Occipital lobe (tissue), 2 donors: ENCODE results near the gene DOHH. TPM values are rescaled to one million over a fixed set of nuclear protein-coding genes. Genes with fewer than 3 reads are reported as not detected.

Source experiments
- DNase-seq: peaks from one replicate; lab custom pipeline; 2025; lab: John Stamatoyannopoulos, UW
- total RNA-seq: library from RNA; depleted of rRNA; stranded (reverse); fragments of >200 nt; gene quantifications from one replicate; pipeline ENCODE4 v1.2.3, GENCODE V29; 2014

DOHH gene, protein sequence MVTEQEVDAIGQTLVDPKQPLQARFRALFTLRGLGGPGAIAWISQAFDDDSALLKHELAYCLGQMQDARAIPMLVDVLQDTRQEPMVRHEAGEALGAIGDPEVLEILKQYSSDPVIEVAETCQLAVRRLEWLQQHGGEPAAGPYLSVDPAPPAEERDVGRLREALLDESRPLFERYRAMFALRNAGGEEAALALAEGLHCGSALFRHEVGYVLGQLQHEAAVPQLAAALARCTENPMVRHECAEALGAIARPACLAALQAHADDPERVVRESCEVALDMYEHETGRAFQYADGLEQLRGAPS
- total RNA-seq, result 10.6 TPM

DNA sequence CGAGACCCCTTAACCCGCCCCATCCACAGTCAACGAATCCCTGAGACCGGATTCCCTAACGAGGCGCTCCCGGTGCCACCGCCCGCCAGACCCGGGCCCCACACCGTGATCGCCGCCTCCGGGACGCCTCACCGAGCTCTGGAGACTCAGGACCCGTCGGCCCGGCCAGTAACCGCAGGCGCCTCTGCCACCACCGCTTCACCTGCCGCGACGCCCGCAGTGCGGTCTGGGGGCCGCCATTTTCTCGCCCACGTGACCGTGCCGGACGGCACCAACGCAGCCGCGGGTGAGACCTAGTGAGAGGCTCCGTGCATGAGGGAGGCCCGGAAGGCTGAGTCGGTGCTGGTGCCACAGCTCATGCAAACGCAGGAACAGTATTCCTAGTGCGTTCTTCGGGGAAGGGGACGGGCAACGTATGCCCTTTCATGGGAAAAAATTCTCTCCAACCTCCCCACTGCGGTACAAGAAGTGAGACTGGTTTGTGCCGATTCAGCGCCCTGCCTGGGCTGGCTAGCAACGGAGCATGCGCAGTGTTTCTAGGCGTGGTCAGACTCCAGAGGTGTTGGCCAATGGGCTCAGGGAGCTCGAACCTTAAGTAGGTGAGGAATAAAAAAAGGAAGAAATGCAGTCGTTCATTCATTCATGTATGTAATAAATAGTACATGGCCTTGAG, at the start of gene DOHH:
Gene DOHH, minus strand, starts transcription at position 246 of the 673 bp plus-strand sequence. CDS start 3,860 bp downstream, outside the sequence.
- DNase-seq, result peak; percentile 94

DNA sequence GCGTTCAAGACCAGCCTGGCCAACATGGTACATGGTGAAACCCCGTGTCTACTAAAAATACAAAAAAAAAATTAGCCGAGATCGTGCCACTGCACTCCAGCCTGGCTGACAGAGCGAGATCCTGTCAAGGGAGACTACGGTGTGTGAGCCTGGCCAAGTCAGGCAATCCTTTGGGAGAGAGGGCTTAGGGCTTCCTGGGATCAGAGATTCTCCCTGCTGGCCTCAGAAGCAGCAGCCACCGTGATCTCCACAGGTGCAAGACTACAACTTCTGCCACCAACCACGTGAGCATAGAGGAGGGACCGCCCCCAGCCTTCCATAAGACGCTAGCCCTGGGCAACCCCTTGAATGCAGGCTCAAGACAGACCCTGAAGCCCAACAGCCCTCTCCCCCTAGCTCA, 49.3 kb upstream of the DOHH start:
- no peak for DNase-seq

DNA sequence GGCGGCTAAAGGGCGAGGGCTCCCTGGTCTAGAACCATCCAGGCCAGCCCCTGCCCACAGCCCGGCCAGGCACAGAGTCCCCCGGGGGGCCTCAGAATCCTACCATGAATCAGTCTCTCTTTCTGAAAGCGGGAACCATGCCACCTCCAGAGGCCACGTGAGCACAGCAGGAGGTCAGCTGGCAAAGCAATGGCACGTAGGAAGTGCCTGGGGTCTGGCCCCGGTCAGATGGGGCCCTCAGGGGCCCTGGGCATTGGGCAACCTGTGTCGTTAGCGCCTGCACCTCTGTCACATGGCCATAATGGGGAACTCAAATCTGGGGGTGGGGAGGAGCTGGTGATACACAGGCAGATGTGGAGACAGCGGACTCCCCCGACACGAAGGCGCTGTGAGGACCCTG, 48.1 kb upstream of the DOHH start:
- no peak for DNase-seq

DNA sequence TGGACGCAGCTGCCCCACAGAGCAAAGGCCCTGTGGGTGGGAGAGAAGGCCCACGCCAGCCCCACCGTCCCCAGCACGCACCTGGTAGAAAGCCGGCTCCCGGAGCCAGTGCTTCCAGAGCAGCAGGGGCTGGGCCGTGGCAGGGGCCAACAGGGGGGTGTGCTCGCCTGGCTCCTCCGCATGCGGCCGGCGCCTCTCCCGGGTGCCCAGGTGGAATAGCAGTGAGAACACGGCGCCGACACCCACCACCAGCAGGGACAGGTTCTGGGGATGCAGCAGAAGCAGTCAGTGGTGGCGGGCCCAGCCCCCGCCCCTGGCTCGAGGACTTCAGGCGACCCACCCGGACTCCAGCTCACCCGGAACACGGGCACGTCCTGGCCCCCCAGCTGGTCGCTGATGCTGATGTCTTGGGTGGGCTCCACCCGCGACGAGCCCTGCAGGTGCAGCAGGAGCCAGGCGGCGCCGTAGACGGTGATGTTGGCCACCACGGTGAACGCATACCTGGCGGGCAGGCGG, 47.4 kb upstream of the DOHH start:
- DNase-seq, result no peak

DNA sequence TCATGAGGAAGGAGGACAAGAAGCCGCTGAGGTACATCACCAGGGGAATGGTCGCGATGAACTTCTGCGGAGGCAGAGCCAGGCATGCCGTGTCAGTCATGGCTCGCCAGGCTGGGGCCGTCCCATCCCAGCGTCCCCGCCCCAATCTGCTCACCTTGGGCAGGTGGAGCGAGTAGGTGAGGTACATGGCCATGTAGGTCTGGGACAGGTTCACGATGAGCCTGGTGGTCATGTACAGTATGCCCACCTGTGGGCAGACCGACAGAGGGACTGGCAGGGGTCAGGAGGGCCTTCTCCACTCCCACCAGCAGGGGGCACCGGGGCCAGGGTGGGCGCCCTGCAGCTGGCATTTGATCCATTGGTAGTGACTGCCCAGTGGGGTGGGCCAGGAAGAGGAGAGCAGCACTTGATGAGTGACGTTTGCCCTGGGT, 46.8 kb upstream of the DOHH start:
- no peak for DNase-seq

DNA sequence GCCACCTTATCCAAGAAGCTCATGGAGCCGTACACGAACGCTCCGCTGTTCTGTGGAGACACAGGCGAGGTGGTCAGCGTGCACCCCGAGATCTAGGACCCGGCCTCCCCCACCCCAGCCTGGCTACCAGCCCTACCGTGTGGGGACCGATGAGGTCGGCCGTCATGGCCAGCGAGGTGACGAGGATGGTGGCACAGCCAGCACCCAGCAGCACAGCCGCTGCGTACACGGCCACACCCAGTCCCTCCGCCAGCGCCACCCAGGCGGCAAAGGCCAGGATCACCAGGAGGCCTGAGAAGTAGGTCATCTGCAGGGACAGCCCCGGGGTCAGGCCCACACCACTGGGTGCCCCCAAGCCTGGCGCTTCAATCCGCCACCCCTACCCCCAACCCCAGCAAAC, 45.6 kb upstream of the DOHH start:
- no peak for DNase-seq

DNA sequence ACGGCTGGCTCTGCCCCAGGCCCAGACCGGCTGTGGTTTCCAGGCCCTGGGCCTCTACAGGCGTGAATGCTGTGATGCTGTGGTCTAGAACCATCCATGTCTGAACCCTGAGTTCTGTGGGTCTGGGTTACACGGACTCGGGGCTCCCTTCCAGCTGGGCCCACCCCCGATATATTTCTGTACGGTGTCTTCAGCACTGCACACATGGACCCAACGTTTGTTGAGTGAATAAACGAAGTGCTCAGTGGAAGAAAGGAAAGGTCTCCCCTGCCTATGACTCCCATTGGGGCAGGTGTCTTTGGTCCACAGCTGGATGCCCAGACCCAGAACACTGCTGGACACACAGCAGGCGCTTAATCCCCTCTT, 45.2 kb upstream of the DOHH start:
- DNase-seq, result no peak

DNA sequence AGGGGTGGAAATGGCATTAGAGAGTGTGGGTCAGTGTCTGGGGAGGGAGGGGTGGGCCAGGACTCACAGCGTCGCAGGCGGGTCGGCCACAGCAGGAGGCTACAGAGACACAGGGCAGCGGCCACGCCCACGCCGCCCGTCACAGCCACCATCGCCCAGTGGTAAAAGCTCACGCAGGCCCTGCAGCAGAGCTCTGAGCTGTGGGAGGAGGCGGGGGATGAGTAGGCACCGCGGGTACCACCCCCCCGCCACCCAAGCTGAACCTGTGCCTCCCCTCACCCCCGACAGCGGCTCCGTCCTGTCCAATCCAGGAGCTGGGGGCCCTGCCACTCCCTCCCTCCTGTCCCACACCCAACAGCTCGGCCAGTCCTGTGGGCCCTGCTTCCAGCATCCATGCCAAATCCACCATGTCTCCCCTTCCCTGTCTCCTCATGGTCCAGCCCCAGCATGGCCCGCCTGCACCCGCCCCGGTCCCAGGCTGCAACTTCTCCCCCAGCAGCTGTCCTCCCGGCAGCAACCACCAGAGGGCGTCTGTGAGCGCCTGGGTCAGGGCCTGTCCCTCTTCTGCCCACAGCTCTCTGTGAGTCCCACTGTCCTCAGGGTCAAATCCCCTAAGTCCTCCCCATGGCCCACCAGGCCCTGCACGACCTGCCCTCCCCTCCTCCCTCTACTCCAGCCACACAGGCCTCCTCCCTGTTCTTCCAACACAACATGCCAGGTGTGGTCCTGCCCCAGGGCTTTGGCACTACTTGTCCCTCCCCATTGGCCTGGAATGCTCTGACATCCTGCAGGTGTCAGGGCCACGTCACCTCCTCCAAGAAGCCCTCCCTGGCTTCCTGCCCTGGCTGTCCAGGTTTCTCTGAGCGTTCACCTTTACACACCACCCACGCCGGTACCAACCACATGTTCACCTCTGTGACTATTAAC, 44.5 kb upstream of the DOHH start:
- DNase-seq, result peak; percentile 64

DNA sequence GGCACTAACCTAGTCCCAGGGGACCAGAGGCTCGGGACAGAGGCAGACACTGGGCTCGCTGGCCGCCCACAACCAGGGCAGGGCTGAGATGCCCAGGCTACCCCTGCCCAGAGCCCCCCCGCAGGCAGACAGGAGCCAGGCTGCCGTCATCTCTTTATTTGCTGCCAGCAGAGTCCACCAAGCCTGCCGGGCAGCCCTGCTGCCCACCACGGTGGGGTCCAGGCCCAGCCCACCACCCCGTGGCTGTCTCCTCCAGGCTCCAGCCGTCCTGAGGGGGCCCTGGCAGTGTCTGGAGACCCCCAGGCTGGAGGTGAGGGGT, 43.5 kb upstream of the DOHH start:
- no peak for DNase-seq

DNA sequence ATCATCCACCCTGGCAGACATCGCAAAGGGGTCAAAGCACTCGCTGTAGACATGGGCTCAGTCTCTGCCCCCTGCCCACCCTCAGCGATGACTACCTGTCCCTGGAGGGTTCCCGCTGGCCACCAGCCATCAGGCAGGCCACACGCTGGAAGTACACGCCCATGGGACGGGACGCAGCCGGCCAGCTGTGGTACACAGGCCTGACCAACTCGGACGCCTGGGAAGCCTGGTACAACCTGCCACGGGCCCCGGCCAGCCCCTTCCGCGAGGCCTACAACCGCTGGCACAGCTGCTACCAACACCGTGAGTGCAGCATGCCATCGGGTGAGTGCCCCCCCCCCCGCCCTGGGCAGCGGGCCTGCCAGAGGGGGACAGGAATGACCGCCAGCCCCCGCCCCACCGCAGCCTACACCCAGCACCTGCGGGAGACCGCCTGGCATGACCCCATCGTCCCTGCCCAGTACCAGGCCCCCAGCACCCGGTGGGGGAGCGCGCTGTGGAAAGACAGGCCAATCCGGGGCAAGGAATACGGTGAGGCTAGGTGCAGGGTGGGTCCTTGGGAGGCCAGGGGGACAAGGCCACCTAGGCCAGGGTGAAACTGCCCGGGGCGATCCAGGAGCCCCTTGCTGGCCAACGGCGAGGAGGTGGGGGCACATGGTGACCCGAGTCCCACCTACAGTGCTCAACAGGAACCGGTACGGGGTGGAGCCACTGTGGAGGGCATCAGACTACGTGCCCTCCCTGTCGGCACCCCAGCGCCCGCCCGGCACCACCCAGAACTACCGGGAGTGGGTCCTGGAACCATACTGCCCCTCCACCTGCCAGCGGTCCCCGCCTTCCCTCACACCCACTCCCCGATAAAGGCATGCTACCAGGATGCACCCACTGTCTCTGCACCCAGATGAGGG, 42.9 kb upstream of the DOHH start:
- peak; percentile 43 for DNase-seq

DNA sequence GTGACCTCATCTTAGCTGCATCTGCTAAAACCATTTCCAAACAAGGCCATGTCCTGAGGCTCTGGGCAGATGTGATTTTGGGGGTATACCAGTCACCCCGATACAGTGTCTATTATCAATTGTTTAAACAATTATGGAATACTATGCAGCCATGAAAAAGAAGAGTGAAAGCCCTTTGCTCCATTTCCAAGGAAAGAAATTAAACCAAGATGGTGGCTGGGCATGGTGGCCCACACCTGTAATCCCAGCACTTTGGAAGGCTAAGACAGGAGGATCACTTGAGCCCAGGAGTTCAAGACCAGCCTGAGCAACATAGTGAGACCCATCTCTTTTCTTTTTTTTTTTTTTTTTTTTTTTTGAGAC, 39.3 kb upstream of the DOHH start:
- DNase-seq, result no peak

DNA sequence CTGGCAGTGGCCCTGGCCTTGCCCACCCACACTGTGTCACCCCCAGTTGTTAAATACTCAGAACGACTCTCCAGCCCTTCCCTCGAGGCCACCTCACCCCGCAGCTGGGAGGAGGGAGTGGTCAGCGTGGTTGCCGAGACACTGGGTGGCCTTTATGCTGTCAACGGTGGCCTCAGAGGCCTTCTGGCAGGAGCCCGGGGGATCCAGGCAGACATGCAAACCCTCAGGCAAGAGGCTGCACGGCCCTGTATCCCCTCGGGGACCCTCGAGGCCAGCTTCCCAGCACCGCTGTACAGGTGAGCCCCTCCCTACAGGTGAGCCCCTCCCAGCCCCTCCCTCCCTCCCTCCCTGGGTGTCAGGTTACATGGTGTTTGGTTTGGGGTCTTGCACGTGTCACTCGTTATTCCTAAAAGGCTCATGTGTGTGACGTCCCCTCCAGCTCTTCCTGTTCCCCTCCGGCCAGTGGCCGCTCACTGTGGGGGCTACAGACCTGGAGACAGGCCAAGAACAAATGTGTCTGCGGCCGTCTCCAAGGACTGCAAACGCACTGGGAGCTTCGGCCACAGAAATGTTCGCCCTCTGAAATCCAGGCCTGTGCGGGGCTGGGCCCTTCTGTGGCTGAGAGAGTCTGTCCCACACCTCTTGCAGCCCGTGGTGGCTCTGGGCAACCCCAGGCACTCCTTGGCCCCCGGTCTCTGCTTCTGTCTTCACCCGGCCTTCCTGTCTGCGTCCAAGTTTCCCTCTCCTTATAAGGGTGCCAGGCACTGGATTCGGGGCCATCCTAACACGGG, 38.7 kb upstream of the DOHH start, which contains the start of gene TEKTIP1:
Gene TEKTIP1, plus strand, starts transcription at position 210 of the 791 bp plus-strand sequence. Its CDS starts 4 bp downstream, at position 214.
- DNase-seq, result no peak

DNA sequence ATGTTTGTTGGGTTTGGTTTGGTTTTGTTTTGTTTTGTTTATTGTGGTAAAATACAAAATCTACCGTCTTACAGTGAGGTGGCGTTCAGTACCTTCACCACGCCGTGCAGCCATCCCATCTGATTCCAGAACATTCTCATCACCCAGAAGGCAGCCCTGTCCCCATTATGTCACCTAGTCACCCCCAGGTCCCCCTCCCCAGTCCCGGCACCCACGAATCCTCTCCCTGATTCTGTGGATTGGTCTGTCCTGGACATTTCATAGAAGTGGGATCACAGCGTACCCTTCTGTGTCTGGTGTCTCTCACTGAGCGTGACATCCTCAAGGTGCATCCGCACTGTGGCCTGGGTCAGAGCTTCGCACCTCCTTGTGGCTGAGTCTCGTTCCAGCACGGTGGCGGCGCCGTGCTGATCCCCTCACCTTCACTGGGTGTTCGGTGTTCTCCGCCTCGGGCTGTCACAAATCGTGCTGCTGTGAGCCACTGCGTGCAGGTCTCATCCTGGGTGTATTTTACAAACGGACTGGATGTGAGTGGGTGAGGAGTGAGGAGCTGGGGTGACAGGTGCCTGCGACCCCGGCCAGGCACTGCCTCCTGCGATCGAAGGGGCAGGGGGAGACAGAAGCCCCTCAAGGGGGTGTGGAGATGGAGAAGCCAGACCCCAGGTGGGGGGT, 37.9 kb upstream of the DOHH start:
- no peak for DNase-seq

DNA sequence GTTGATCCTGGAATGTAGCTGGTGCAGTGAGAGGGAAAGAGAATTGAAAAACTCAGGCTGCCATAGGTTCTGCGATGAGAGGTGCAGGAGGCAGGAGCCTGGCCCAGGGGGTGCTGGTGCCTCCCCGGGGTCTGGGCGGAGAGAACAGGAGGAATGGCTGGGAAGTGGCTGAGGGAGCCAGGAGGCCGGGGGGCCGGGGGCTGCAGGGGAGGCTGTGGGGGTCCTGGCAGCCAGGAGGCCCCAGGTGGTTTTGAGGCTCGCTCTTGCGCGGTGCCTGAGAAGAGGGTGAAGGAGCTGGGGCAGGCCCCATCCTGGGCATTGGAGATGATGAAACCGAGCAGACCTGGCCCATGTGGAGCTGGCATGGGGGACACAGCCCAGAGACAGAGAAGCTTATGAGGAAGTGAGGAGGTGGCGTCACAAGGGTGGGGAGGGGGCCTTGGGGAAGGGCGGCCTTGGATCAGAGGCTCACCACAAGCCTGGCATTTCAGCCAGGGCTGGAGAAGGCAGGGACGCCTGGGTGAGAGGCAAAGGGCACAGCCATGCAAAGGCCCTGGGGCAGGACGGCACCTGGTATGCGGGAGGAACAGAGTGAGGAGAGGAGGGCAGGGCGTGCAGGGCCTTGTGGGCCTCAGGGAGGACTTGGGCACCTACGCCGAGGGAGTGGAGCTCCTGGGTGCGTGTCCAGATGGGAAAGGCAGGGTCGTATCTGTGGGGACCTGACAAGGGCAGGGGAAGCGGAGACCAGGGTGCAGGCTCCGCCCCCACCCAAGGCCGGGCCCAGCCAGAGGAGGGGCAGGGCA, 37.2 kb upstream of the DOHH start:
- DNase-seq, result no peak

DNA sequence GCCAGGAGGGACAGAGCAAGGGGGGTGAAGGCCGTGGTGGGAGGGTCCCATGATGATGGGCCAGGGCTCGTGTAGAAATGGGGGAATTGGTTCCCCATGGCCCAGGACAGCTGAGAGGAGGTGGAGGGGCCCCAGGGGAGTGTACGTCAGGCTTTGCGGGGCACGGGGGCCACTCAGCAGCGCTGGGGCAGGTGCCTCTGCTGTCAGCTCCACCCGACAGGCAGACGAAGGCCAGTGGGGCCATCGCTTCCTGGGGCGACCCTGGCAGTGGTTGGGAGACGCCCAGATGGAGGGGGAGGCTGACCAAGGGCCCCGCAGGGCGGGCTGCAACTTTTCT, 36.6 kb upstream of the DOHH start:
- no peak for DNase-seq

DNA sequence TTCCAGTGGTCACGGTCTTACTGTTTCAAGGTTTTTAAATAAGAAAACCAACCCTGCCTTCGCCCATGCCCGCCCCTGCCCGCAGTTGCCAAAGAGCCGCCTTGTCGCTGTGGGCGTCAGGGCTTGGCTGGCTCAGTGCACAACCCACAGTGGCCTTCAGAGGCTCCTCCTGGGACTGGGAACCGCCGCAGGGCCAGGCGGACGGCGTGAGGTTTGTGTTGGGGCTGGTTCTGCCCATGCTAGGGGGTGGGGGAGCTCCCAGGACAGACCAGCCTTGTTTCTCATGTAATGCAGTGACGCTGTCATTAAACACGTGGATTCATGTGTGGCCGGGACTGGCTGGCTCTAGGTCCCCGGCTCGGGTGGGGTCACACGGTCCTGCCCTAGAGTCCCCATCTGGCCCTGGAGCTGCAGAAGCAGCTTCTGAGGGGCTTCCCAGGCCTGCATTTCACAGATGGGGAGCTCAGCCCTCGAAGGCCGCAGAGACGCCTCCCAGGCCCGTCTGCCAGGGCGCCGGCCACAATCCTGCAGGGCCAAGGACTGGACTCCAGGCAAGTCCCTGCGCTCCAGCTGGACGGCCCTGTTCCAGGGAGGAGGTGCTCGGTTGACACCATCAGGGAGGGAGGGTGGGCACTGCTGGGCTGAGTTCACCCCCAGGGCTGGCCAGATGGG, 36.1 kb upstream of the DOHH start:
- no peak for DNase-seq

DNA sequence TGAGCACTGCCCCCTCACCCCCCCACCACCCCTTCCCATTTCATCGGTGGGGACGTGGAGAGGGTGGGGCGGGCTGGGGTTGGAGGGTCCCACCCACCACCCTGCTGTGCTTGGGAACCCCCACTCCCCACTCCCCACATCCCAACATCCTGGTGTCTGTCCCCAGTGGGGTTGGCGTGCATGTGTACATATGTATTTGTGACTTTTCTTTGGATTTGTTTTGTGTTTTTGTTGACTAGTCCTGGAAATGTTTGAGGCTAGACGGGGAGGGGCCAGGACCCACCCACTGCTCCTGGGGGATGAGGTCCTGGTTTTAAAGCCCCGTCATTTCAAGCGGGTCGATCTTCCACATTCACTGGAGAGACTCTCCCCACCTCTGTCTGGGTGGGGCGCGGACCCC, 35.5 kb upstream of the DOHH start:
- no peak for DNase-seq

DNA sequence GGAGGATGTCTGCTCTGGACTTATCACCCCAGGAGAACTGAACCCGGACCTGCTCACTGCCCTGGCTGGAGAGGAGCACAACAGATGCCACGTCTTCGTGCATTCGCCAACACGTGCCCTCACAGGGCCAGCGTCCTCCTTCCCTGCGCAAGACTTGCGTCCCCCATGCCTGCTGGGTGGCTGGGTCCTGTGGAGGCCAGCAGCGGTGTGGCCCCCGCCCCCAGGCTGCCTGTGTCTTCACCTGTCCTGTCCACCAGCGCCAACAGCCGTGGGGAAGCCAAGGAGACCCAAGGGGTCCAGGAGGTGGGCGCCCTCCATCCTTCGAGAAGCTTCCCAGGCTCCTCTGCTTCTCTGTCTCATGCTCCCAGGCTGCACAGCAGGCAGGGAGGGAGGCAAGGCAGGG, 35.1 kb upstream of the DOHH start:
- DNase-seq, result no peak

DNA sequence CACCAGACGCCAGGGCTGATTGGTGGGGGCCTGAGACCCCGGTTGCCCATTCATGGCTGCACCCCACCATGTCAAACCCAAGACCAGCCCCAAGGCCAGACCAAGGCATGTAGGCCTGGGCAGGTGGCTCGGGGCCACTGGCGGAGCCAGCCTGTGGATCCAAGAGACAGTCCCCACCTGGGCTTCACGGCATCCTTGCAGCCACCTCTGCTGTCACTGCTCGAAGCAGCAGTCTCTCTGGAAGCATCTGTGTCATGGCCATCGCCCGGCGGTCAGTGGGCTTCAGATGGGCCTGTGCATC, 34.7 kb upstream of the DOHH start:
- no peak for DNase-seq
